HFF-Myc (cell line): ENCODE results near the gene SEC16B.
A peak's percentile ranks its signal among the peaks of the same experiment; 100 is the strongest.

Experiments
- DNase-seq: peaks from one replicate; pipeline ENCODE4 v3.0.0-alpha.2; 2011; ENCODE audit warnings: low read depth; ENCODE audit errors: extremely low read depth
- H3K4me3 ChIP-seq: replicated peaks from 2 replicates; pipeline ENCODE4 v1.5.1; 2011; ENCODE audit warnings: low read depth, mild to moderate bottlenecking, control low read depth, low read length
- TF ChIP-seq, protein P1 (sequence below): IDR thresholded peaks from 2 replicates; pipeline ENCODE4 v1.5.1; 2012; ENCODE audit warnings: mild to moderate bottlenecking, low read depth, low read length, control low read depth; ENCODE audit errors: missing control alignments

Gene SEC16B

DNA sequence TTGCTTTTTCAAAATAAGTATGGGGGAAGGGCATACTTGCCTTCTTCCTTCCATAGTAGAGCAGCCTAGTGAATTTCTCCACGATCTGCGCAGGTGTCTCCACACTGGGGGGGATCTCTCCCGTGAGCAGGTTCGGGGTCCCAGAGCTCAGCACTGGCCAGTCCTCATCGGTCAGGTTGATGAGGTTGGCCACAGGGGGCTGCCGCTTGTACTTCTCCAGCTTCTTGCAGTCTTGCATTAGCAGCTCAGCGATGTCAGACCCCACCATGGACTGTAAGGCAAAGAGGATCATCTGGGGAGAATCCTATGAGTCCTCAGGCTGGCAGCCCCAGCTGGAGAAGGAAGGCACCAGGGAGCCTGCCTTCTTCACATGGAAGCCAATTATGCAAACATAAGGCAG is 11.8 kb downstream of the SEC16B start:
- TF ChIP-seq, protein P1, sequence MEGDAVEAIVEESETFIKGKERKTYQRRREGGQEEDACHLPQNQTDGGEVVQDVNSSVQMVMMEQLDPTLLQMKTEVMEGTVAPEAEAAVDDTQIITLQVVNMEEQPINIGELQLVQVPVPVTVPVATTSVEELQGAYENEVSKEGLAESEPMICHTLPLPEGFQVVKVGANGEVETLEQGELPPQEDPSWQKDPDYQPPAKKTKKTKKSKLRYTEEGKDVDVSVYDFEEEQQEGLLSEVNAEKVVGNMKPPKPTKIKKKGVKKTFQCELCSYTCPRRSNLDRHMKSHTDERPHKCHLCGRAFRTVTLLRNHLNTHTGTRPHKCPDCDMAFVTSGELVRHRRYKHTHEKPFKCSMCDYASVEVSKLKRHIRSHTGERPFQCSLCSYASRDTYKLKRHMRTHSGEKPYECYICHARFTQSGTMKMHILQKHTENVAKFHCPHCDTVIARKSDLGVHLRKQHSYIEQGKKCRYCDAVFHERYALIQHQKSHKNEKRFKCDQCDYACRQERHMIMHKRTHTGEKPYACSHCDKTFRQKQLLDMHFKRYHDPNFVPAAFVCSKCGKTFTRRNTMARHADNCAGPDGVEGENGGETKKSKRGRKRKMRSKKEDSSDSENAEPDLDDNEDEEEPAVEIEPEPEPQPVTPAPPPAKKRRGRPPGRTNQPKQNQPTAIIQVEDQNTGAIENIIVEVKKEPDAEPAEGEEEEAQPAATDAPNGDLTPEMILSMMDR = no peak
- no peak for DNase-seq
- H3K4me3 ChIP-seq = no peak overlapping the region

DNA sequence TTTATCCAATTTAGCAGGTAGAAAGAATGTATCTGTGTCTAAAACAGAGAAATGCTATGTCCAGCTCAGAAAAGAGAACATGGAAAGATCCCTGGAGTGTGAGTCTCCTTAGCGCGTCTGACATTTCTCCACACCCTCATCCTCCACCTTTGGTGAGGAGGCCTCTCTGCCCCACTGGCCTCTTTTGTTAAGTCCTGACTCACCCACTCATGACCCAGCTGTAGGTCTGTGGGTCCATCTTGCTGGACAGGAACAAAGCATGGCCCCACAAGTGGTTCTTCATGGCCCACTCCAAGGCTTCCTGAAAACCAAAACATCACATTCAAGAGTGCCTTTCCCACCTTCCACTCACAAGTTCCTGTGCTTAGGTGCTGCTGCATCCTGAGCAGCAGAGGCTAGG is 15.8 kb downstream of the SEC16B start:
- TF ChIP-seq, protein P1 = no peak
- H3K4me3 ChIP-seq = no peak overlapping the region
- no peak for DNase-seq

DNA sequence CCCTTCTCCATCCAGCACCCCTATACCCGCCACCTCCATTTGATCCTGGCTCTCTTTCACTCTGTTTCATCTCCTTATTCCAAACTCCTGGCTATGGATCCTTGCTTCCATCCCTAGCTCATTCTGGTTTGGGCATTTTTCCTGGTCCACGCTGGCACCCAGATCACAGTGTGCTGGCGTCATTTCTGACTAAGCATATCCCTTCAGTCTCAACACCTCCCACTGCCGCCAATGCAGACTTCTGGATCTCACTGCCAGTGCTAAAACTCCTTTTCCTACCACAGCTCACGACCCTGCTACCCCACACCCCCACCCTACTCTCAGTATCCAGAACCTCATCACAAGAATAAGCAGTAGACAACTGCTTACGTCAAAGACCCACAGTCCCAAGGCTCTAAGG is 16.3 kb downstream of the SEC16B start:
- DNase-seq = no peak
- H3K4me3 ChIP-seq = no peak overlapping the region
- TF ChIP-seq, protein P1 = no peak

DNA sequence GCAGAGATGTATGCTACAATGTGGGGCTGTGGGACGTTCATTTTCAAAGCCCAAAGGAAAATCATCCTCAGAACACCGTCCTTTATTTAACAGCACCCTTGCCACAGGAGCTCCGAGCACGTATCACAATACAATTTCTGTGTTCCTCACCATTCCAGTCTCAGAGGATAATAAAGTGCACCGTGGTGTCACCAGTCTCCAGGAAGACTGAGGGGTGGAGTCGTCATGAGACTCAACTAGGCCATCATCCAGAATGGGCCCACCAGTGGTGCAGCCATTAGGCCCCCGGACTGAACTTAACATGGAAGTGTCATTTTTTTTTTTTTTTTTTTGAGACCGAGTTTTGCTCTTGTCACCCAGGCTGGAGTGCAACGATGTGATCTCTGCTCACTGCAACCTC is 17.2 kb downstream of the SEC16B start:
- no peak overlapping the region for H3K4me3 ChIP-seq
- TF ChIP-seq, protein P1 = no peak
- DNase-seq = no peak

DNA sequence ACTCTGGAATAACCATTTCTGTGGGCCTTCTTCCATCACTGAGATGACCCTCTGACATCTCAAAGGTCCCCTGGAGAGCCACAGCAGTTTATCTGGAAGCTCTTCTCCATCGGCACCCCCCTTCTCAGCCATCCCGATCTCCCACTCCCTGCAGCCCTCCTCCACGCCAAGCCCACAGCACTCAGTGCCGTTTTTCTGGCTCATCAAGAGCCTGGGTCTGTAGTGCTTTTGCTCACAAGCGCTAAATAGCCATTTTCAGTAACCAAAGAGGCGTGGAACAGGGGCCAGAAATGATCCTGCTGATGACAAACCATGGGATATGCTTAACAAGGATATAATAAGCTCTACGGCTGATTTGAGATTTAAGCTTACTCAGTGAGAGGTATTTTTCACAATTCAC is 17.6 kb downstream of the SEC16B start:
- no peak overlapping the region for H3K4me3 ChIP-seq
- TF ChIP-seq, protein P1 = no peak

DNA sequence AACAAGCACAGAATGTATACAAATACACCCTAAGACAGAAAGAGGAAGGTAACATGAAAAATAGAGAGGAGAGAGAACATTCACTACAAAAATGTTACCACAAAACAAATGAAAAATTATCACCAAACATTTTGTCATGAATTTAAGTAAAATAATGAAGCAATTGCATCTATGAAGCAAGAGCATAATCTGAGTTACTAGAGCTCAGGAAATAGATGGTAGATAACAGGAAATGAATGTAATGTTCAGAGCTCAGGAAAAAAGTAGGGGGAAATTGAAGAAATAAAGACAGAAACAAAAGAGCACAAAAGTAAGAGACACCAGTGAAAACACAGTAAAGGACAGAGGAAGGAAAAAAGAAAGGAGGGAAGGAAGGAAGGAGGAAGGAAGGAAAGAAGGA is 19.4 kb downstream of the SEC16B start:
- TF ChIP-seq, protein P1 = no peak
- H3K4me3 ChIP-seq = no peak overlapping the region
- no peak for DNase-seq

More for the DNA sequence above, 17.6 kb downstream of the SEC16B start:
- no peak for DNase-seq

DNA sequence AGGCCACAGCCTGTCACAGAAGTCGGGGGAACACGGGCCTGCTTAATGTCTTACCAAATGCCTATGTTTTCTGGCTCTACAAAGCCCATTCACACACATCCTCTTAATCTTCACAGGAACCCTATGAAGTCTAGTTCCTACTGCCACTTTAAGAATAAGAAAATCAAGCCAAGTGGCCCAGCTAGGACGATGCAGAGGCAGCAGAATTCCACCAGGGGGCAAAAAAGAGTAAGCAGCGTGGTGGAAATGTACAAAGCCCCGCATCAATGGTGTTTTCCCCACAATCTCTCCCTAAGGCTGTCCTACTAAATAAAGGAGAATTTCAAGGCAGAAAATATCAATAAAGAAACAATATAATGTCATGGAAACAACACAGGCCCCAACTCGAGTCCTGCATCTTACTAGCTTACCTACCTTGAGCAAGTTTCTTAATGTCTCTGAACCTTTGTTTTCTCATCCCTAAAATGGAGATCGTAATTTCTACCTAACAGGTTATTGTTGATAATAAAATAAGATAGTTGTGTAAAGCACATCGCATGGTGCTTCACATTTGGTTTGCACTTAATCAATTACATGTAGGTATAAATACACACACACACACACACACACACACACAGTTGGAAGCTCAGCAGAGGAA is 21.4 kb downstream of the SEC16B start:
- TF ChIP-seq, protein P1 = peak; percentile 92
- peak; percentile 52 for DNase-seq
- no peak overlapping the region for H3K4me3 ChIP-seq
